IMR-90 (cell line): ENCODE data around the gene TOM1L1. TPM values are rescaled to one million over a fixed set of nuclear protein-coding genes. Genes with fewer than 3 reads are reported as not detected.

ENCODE experiments used
- ATAC-seq: fragments of 200-7000 bp; cut with Tn5 transposase; 2 replicates; pipeline ENCODE4 v1.9.1; 2020; ENCODE audit warnings: low read depth, mild to moderate bottlenecking, moderate library complexity
- BruUV-seq: library from RNA; stranded (reverse); fragments of 400-500 nt; replicated peaks from 2 replicates; lab custom pipeline; 2021; lab: Mats Ljungman, UMichigan
- CTCF ChIA-PET: fragments of 300-600 bp; formaldehyde crosslinking; extraction: SDS; loops from one replicate; lab custom pipeline; 2021; ENCODE audit warnings: antibody characterized with exemption; lab: Yijun Ruan, JAX
- POLR2A ChIA-PET: fragments of 300-600 bp; sonication (Branson Sonifier 250); formaldehyde crosslinking; loops from one replicate; lab custom pipeline; 2022; ENCODE audit warnings: antibody characterized with exemption; ENCODE audit not compliant: unreplicated experiment; lab: Charles Lee
- DNase-seq: peaks from one replicate; pipeline ENCODE4 v3.0.0; 2013
- H2AFZ ChIP-seq: replicated peaks from 2 replicates; pipeline ENCODE3; 2013; ENCODE audit warnings: low read length, mild to moderate bottlenecking; ENCODE audit not compliant: poor library complexity
- H2AK5ac ChIP-seq: 2 replicates; pipeline ENCODE4 v1.6.1; 2013; ENCODE audit warnings: low read depth, low read length, inconsistent platforms
- H2AK9ac ChIP-seq: replicated peaks from 2 replicates; pipeline ENCODE3; 2013; ENCODE audit warnings: mild to moderate bottlenecking, low read depth, low read length, moderate library complexity; ENCODE audit not compliant: poor library complexity
- H2BK120ac ChIP-seq: 2 replicates; pipeline ENCODE4 v1.6.1; 2013; ENCODE audit warnings: low read depth, low read length, inconsistent platforms
- H2BK15ac ChIP-seq: 3 replicates; pipeline ENCODE4 v1.6.1; 2013; ENCODE audit warnings: low read depth, low read length, inconsistent platforms
- H2BK20ac ChIP-seq: 2 replicates; pipeline ENCODE4 v1.6.1; 2013; ENCODE audit warnings: low read depth, mild to moderate bottlenecking, inconsistent platforms, low read length, moderate library complexity
- H2BK5ac ChIP-seq: 2 replicates; pipeline ENCODE4 v1.6.1; 2013; ENCODE audit warnings: mild to moderate bottlenecking, low read depth, low read length, inconsistent platforms; ENCODE audit not compliant: poor library complexity, severe bottlenecking
- H3K14ac ChIP-seq: replicated peaks from 2 replicates; pipeline ENCODE4 v1.6.1; 2013; ENCODE audit warnings: low read depth, low read length, inconsistent platforms
- H3K18ac ChIP-seq: 2 replicates; pipeline ENCODE4 v1.6.1; 2013; ENCODE audit warnings: low read depth, low read length, control low read depth
- H3K23ac ChIP-seq: 2 replicates; pipeline ENCODE4 v1.6.1; 2013; ENCODE audit warnings: low read depth, low read length, inconsistent platforms
- H3K27ac ChIP-seq: 2 replicates; pipeline ENCODE4 v1.5.1; 2013; ENCODE audit warnings: mild to moderate bottlenecking, control low read depth, low read length; ENCODE audit not compliant: insufficient read depth
- H3K27me3 ChIP-seq: 2 replicates; pipeline ENCODE4 v1.6.1; 2013; ENCODE audit warnings: low read length; ENCODE audit not compliant: control insufficient read depth, insufficient read depth
- H3K36me3 ChIP-seq: 2 replicates; pipeline ENCODE4 v1.6.1; 2013; ENCODE audit warnings: low read length, mixed read lengths; ENCODE audit not compliant: control insufficient read depth, insufficient read depth
- H3K4ac ChIP-seq: 2 replicates; pipeline ENCODE4 v1.6.1; 2013; ENCODE audit warnings: low read depth, low read length, inconsistent platforms
- H3K4me1 ChIP-seq: 2 replicates; pipeline ENCODE4 v1.6.1; 2013; ENCODE audit warnings: low read length, mixed read lengths; ENCODE audit not compliant: control insufficient read depth, insufficient read depth
- H3K4me2 ChIP-seq: 2 replicates; pipeline ENCODE4 v1.6.1; 2013; ENCODE audit warnings: low read depth, mild to moderate bottlenecking, control low read depth, low read length, moderate library complexity
- H3K4me3 ChIP-seq: 2 replicates; pipeline ENCODE4 v1.5.1; 2013; ENCODE audit warnings: low read depth, mild to moderate bottlenecking, control low read depth, low read length, moderate library complexity; ENCODE audit not compliant: insufficient read depth
- H3K56ac ChIP-seq: 2 replicates; pipeline ENCODE4 v1.6.1; 2013; ENCODE audit warnings: low read length, inconsistent platforms; ENCODE audit not compliant: insufficient read depth; ENCODE audit errors: extremely low read depth
- H3K79me1 ChIP-seq, 2 experiments: 2 replicates each; pipeline ENCODE4 v1.6.1; 2013; ENCODE audit warnings: low read length in 2 of 2, inconsistent platforms in 1 of 2, low read depth in 1 of 2
- H3K9ac ChIP-seq: 2 replicates; pipeline ENCODE4 v1.6.1; 2013; ENCODE audit warnings: low read depth, low read length, control low read depth
- H3K9me1 ChIP-seq: 2 replicates; pipeline ENCODE4 v1.6.1; 2013; ENCODE audit warnings: low read length, inconsistent platforms; ENCODE audit not compliant: insufficient read depth
- H3K9me3 ChIP-seq: 2 replicates; pipeline ENCODE4 v1.6.1; 2013; ENCODE audit warnings: low read length; ENCODE audit not compliant: control insufficient read depth, insufficient read depth
- H4K20me1 ChIP-seq: 2 replicates; pipeline ENCODE4 v1.6.1; 2013; ENCODE audit warnings: low read length, inconsistent platforms; ENCODE audit not compliant: insufficient read depth
- H4K5ac ChIP-seq: 2 replicates; pipeline ENCODE4 v1.6.1; 2013; ENCODE audit warnings: mild to moderate bottlenecking, low read depth, low read length, control low read depth
- H4K8ac ChIP-seq, 2 experiments: 2 replicates each; pipeline ENCODE4 v1.6.1; 2013; ENCODE audit warnings: low read depth in 2 of 2, low read length in 2 of 2, control low read depth in 1 of 2, inconsistent platforms in 1 of 2
- H4K91ac ChIP-seq: 2 replicates; pipeline ENCODE4 v1.6.1; 2013; ENCODE audit warnings: low read depth, low read length, inconsistent platforms; ENCODE audit not compliant: insufficient read depth
- CEBPB ChIP-seq: IDR thresholded peaks from 2 replicates; pipeline ENCODE4 v1.6.1; 2012; ENCODE audit warnings: low read depth, low read length, improper control_type of control experiment
- MAFK ChIP-seq: IDR thresholded peaks from 2 replicates; pipeline ENCODE4 v1.6.1; 2012; ENCODE audit warnings: low read depth, low read length, improper control_type of control experiment
- RAD21 ChIP-seq: IDR thresholded peaks from 2 replicates; pipeline ENCODE4 v1.6.1; 2012; ENCODE audit warnings: low read length, improper control_type of control experiment
- WGBS, 2 experiments: methylation state at CpG; one replicate each; pipeline versions ENCODE4 v1.1.5 to v1.1.7; 2013; ENCODE audit warnings: missing lambda C conversion rate in 2 of 2; ENCODE audit not compliant: insufficient read length in 1 of 2; ENCODE audit errors: extremely low coverage in 2 of 2; 5-methylcytosine and 5-hydroxymethylcytosine counted together
- dilution Hi-C: fragments of 300-500 bp; cut with HindIII; formaldehyde crosslinking; loops from one replicate; pipeline ENCODE4 v1.14.3; 2018; ENCODE audit warnings: low sequenced_read_pairs; ENCODE audit not compliant: unreplicated experiment
- in situ Hi-C: fragments of 300-500 bp; cut with MboI; formaldehyde crosslinking; loops from 3 replicates; pipeline ENCODE4 v1.14.3; 2019; ENCODE audit warnings: low sequenced_read_pairs, inconsistent platforms, mixed read lengths
- intact Hi-C: fragments of 100-400 bp; cut with micrococcal nuclease; formaldehyde crosslinking; loops from 2 replicates; pipeline ENCODE4 v1.10.0; 2022
- polyA plus RNA-seq, 3 experiments: library from polyadenylated mRNA; depleted of rRNA; stranded (reverse); fragments of >200 nt; gene quantifications; 2 replicates each; pipeline ENCODE4 v1.2.3, GENCODE V29; 2012; ENCODE audit warnings: low replicate concordance in 1 of 3
- total RNA-seq: library from RNA; depleted of rRNA; stranded (reverse); fragments of >200 nt; gene quantifications from 2 replicates; pipeline ENCODE4 v1.2.3, GENCODE V29; 2012

The TOM1L1 gene
- total and polyA plus RNA-seq, 2 of the 4 experiments (the other 2 are of a cell fraction), result 13.0 to 20.1 TPM

- no peak overlapping the region for H4K8ac ChIP-seq
- H2BK5ac ChIP-seq, result no peak overlapping the region
- DNase-seq (no peak), ATAC-seq (no peak)
- ChIA-PET CTCF (interaction anchor here (1.2 kb wide), 1 partner anchor 21 kb away, joined by 5 read pairs; no protein-coding TSS in a partner anchor), POLR2A (no interaction called here)
- no peak overlapping the region for H3K23ac ChIP-seq
- H2AK9ac ChIP-seq, result no peak overlapping the region
- H2AK5ac ChIP-seq, result no peak overlapping the region
- no TSS peak for BruUV-seq
- dilution Hi-C loops, result no loop called here
- no peaks in the 10 kb centered on the region for H3K4me1 ChIP-seq
- intact Hi-C loops, result no loop called here
- H4K20me1 ChIP-seq, result no peaks in the 10 kb centered on the region
- H4K5ac ChIP-seq, result no peak overlapping the region
- H3K79me1 ChIP-seq, result peaks cover 22 to 32% of the 10 kb centered on the region in 2 experiments
- WGBS, 2 experiments, result no CpG with 5 or more reads among the region's 3 CpGs
- H3K9me1 ChIP-seq, result no peaks in the 10 kb centered on the region; the same call in 1 of the 2 replicates
- no peak overlapping the region for H2BK20ac ChIP-seq
- H3K56ac ChIP-seq, result no peak overlapping the region
- no peak overlapping the region for H4K91ac ChIP-seq
- H2AFZ ChIP-seq, result no peak overlapping the region
- no peak overlapping the region for H3K27ac ChIP-seq
- no peaks in the 10 kb centered on the region for H3K9me3 ChIP-seq
- no peaks in the 10 kb centered on the region for H3K27me3 ChIP-seq
- no peaks in the 10 kb centered on the region for H3K36me3 ChIP-seq
- H2BK15ac ChIP-seq, result no peak overlapping the region
- H3K14ac ChIP-seq, result no peak overlapping the region
- H3K4me2 ChIP-seq, result no peak overlapping the region
- no peak overlapping the region for H2BK120ac ChIP-seq
- H3K18ac ChIP-seq, result no peak overlapping the region
- no peak overlapping the region for H3K9ac ChIP-seq
- H3K4me3 ChIP-seq, result no peak overlapping the region
- in situ Hi-C loops, result no loop called here
- no peak overlapping the region for H3K4ac ChIP-seq
- no peak for TF ChIP-seq RAD21
- TF ChIP-seq MAFK, result no peak
- TF ChIP-seq CEBPB, result no peak
Observed at GRCh38 chr17:54972406-54973138, 71.9 kb downstream of the TOM1L1 start.
